HepG2 (cell line): ENCODE measurements around the gene PEPD. TPM values are rescaled to one million over a fixed set of nuclear protein-coding genes. Genes with fewer than 3 reads are reported as not detected.

Source experiments
- ATAC-seq: fragments of 200-7000 bp; cut with Tn5 transposase; 3 replicates; pipeline ENCODE4 v1.9.1; 2020; ENCODE audit warnings: mild to moderate bottlenecking, moderate library complexity
- BruUV-seq: library from RNA; stranded (reverse); fragments of 400-500 nt; replicated peaks from 2 replicates; lab custom pipeline; 2021; lab: Mats Ljungman, UMichigan
- CTCF ChIA-PET: fragments of 300-600 bp; formaldehyde crosslinking; extraction: SDS; loops from one replicate; lab custom pipeline; 2021; ENCODE audit warnings: low total read pairs, inconsistent platforms, low intra/inter-chr PET ratio; lab: Yijun Ruan, JAX
- POLR2A ChIA-PET: fragments of 350-600 bp; sonication (Branson Sonifier 250); formaldehyde crosslinking; loops from one replicate; lab custom pipeline; 2020; ENCODE audit warnings: antibody characterized with exemption, inconsistent platforms; lab: Yijun Ruan, JAX
- DNase-seq: peaks from one replicate; pipeline ENCODE4 v3.0.0-alpha.2; 2015; ENCODE audit warnings: low spot score
- FAIRE-seq: peaks from 3 replicates; lab custom pipeline; 2011; peaks lifted over from hg19 to GRCh38; lab: Jason Lieb, UNC
- H2AFZ ChIP-seq: one replicate; pipeline ENCODE4 v1.6.1; 2011; ENCODE audit warnings: low read length, inconsistent platforms
- H3K27ac ChIP-seq: fragments of 300-600 bp; 3 replicates; pipeline ENCODE4 v1.8.0; 2011; ENCODE audit warnings: mixed run types, mild to moderate bottlenecking, mixed read lengths, low read length, inconsistent platforms; ENCODE audit not compliant: insufficient read depth; ENCODE audit errors: extremely low read length
- H3K27me3 ChIP-seq, 2 experiments: fragments of 200-600 bp in 1 of 2; 2 replicates in 1 of 2; 3 replicates in 1 of 2; pipeline versions ENCODE4 v1.6.0 to v1.8.0; 2011; ENCODE audit warnings: low read length in 2 of 2, mild to moderate bottlenecking in 2 of 2, moderate library complexity in 2 of 2, inconsistent platforms in 1 of 2; ENCODE audit not compliant: insufficient read depth in 2 of 2, control insufficient read depth in 1 of 2
- H3K36me3 ChIP-seq, 2 experiments: fragments of 200-600 bp in 1 of 2; replicated peaks in 1 of 2; 2 replicates in 1 of 2; 3 replicates in 1 of 2; pipeline versions ENCODE4 v1.5.1 to v1.8.0; 2011; ENCODE audit warnings: low read length in 2 of 2, inconsistent platforms in 1 of 2; ENCODE audit not compliant: insufficient read depth in 2 of 2, control insufficient read depth in 1 of 2
- H3K4me1 ChIP-seq: 2 replicates; pipeline ENCODE4 v1.5.1; 2012; ENCODE audit warnings: low read length, inconsistent platforms; ENCODE audit not compliant: insufficient read depth
- H3K4me2 ChIP-seq: 2 replicates; pipeline ENCODE4 v1.6.0; 2011; ENCODE audit warnings: low read depth, low read length, inconsistent platforms
- H3K4me3 ChIP-seq, 3 experiments: fragments of 200-600 bp in 1 of 3; sonication (generic), shearing (Covaris generic) in 1 of 3; replicated peaks in 1 of 3; 2 replicates each; pipeline ENCODE4 v1.5.1; 2011 to 2016; ENCODE audit warnings: low read length in 3 of 3, inconsistent platforms in 2 of 3, low read depth in 2 of 3, mild to moderate bottlenecking in 2 of 3, control low read depth in 1 of 3, mixed read lengths in 1 of 3; ENCODE audit not compliant: insufficient read depth in 1 of 3
- H3K79me2 ChIP-seq: one replicate; pipeline ENCODE4 v1.6.1; 2011; ENCODE audit warnings: low read length, inconsistent platforms; ENCODE audit not compliant: insufficient read depth
- H3K9ac ChIP-seq: 2 replicates; pipeline ENCODE4 v1.6.0; 2011; ENCODE audit warnings: mild to moderate bottlenecking, low read depth, low read length, inconsistent platforms; ENCODE audit not compliant: insufficient read depth
- H3K9me3 ChIP-seq: 2 replicates; pipeline ENCODE4 v1.5.1; 2012; ENCODE audit warnings: mild to moderate bottlenecking, low read length
- H4K20me1 ChIP-seq: 2 replicates; pipeline ENCODE4 v1.6.0; 2011; ENCODE audit warnings: inconsistent platforms, mild to moderate bottlenecking, low read length, moderate library complexity; ENCODE audit not compliant: insufficient read depth
- FOSL1 ChIP-seq: sonication (generic); formaldehyde crosslinking; IDR thresholded peaks from 2 replicates; pipeline ENCODE4 v1.9.0; 2021; ENCODE audit warnings: missing genetic modification reagents, borderline replicate concordance
- RBM22 ChIP-seq: fragments of 200-400 bp; formaldehyde crosslinking; optimal IDR thresholded peaks from 2 replicates; pipeline ENCODE3; 2017; ENCODE audit warnings: mild to moderate bottlenecking, low read length, moderate library complexity
- SETDB1 ChIP-seq: sonication (generic); formaldehyde crosslinking; IDR thresholded peaks from 2 replicates; pipeline ENCODE4 v1.5.1; 2020; ENCODE audit warnings: missing genetic modification reagents, mild to moderate bottlenecking, borderline replicate concordance
- ZC3H4 ChIP-seq: sonication (generic); formaldehyde crosslinking; IDR thresholded peaks from 2 replicates; pipeline ENCODE4 v1.4.0; 2020; ENCODE audit warnings: missing genetic modification reagents, borderline replicate concordance
- ZFP41 ChIP-seq: sonication (generic); formaldehyde crosslinking; IDR thresholded peaks from 2 replicates; pipeline ENCODE4 v1.4.0; 2020; ENCODE audit warnings: mild to moderate bottlenecking, missing genetic modification reagents, borderline replicate concordance
- ZNF124 ChIP-seq: sonication (generic); formaldehyde crosslinking; IDR thresholded peaks from 2 replicates; pipeline ENCODE4 v1.4.0; 2020; ENCODE audit warnings: missing genetic modification reagents
- ZNF558 ChIP-seq: sonication (generic); formaldehyde crosslinking; IDR thresholded peaks from 2 replicates; pipeline ENCODE4 v1.9.0; 2022; ENCODE audit warnings: mild to moderate bottlenecking, missing genetic modification reagents, borderline replicate concordance
- ZNF577 ChIP-seq: sonication (generic); formaldehyde crosslinking; IDR thresholded peaks from 2 replicates; pipeline ENCODE4 v1.4.0; 2020; ENCODE audit warnings: mild to moderate bottlenecking, low read depth, missing genetic modification reagents, borderline replicate concordance
- ZNF644 ChIP-seq: IDR thresholded peaks from 2 replicates; pipeline ENCODE4 v1.6.1; 2016; ENCODE audit warnings: low read depth
- WGBS: methylation state at CpG from one replicate; pipeline ENCODE4 v1.1.6; 2017; ENCODE audit warnings: low lambda C conversion rate; 5-methylcytosine and 5-hydroxymethylcytosine counted together
- in situ Hi-C: cut with HindIII; loops from 2 replicates; pipeline ENCODE4 v1.10.0; 2017; ENCODE audit warnings: low pct_unique_long_range_greater_than_20kb; ENCODE audit not compliant: extremely low pct_ligation_motif_present
- intact Hi-C: fragments of 100-400 bp; cut with micrococcal nuclease; formaldehyde crosslinking; loops from one replicate; pipeline ENCODE4 v1.10.0; 2022; ENCODE audit not compliant: unreplicated experiment
- polyA plus RNA-seq, 8 experiments: library from polyadenylated mRNA; depleted of rRNA in 3 of 8; stranded (reverse) in 7 of 8; unstranded in 1 of 8; fragments of >200 nt; fragmentation: Illumina TruSeq in 4 of 8; extraction: Trizol in 4 of 8; gene quantifications; 2 replicates each; pipeline versions ENCODE4 v1.2.1 to v1.2.3, GENCODE V29; 2011 to 2016; ENCODE audit warnings: low read depth in 4 of 8, missing spikeins in 1 of 8, mixed read lengths in 1 of 8; ENCODE audit not compliant: insufficient read depth in 1 of 8
- total RNA-seq, 5 experiments: library from RNA; depleted of rRNA; stranded (reverse); fragments of >200 nt; fragmentation: Illumina TruSeq; extraction: Trizol; gene quantifications; 2 replicates each; pipeline ENCODE4 v1.2.3, GENCODE V29; 2016; ENCODE audit warnings: low read depth in 1 of 5
- TF ChIP-seq, protein P1 (sequence below): IDR thresholded peaks from 2 replicates; pipeline ENCODE4 v1.6.1; 2016; ENCODE audit warnings: missing biosample characterization, missing genetic modification reagents, low read depth
- TF ChIP-seq, protein P2 (sequence below): sonication (generic); formaldehyde crosslinking; IDR thresholded peaks from 2 replicates; pipeline ENCODE4 v1.5.0; 2020; ENCODE audit warnings: mild to moderate bottlenecking, missing genetic modification reagents

Gene PEPD
- total and polyA plus RNA-seq, 2 of the 13 experiments (the other 11 are each of a cell fraction or from before 2014, with no cell fraction given) = 60.7 to 75.1 TPM

DNA sequence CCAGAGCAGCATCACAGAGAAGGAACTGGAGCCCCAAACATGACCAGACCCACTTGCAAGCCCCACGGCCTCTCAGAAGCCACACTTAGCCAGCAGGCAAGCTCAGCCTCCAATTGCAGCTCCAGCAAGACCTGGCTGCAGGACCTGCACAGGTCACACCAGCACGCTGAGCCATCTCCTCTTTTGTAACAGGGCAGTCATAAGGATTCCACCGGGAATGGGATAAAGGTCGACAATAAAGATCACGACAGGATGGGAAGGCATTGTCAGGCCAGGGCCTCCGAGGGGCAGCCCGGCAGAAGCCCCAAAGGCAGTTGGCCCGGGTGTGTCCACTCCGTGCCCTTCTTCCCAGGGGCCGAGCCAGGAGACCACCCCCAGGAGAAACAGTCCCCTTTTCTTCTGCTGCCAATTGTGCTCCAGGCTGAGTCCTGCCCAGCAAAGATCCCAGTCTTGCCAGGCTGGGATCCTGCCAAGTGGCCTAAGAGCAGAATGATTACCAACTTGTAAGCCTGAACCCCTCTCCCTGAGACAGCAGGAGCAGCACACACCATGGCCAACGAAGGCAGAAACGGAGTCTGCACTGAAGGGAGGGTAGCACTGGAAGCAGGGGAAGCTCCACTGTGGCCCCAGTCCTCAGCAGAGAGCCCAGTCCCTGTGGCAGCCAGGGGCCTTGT, 12.5 kb downstream of the PEPD start:
- H3K9me3 ChIP-seq = no peaks in the 10 kb centered on the region
- peaks cover 9% of the 10 kb centered on the region for H3K79me2 ChIP-seq
- no peak overlapping the region for H3K4me3 ChIP-seq
- intact Hi-C loops (no loop called here), in situ Hi-C loops (no loop called here)
- no peak overlapping the region for H3K4me2 ChIP-seq
- H3K27me3 ChIP-seq = no peaks in the 10 kb centered on the region
- no peak overlapping the region for H3K9ac ChIP-seq
- no TSS peak for BruUV-seq
- no peaks in the 10 kb centered on the region for H3K4me1 ChIP-seq
- no peak overlapping the region for H3K27ac ChIP-seq
- 100% methylated on average over 5 of the region's 12 CpGs for WGBS
- H3K36me3 ChIP-seq = peaks cover 12 to 20% of the 10 kb centered on the region in 2 experiments; a peak in 4 of 5 replicates
- CTCF ChIA-PET = no interaction called here
- POLR2A ChIA-PET = interaction anchor here (1.1 kb wide), 1 partner anchor 11 kb away, joined by 3 read pairs; no protein-coding TSS in a partner anchor
- ATAC-seq (no peak), FAIRE-seq (no peak), DNase-seq (no peak)
- no peak overlapping the region for H2AFZ ChIP-seq
- H4K20me1 ChIP-seq = no peaks in the 10 kb centered on the region
- TF ChIP-seq RBM22 = no peak
- TF ChIP-seq ZNF124 (CRISPR knock-in tag) = no peak
- TF ChIP-seq, protein P1, sequence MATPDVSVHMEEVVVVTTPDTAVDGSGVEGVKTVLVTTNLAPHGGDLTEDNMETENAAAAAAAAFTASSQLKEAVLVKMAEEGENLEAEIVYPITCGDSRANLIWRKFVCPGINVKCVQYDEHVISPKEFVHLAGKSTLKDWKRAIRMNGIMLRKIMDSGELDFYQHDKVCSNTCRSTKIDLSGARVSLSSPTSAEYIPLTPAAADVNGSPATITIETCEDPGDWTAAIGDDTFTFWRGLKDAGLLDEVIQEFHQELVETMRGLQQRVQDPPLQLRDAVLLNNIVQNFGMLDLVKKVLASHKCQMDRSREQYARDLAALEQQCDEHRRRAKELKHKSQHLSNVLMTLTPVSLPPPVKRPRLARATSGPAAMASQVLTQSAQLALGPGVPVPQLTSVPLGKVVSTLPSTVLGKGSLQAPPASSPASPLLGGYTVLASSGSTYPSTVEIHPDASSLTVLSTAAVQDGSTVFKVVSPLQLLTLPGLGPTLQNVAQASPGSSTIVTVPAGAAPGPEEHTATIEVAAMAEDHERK (CRISPR knock-in tag) = no peak
- TF ChIP-seq ZNF558 (CRISPR knock-in tag) = no peak
- no peak for TF ChIP-seq FOSL1 (CRISPR knock-in tag)
- TF ChIP-seq ZC3H4 (CRISPR knock-in tag) = no peak
- no peak for TF ChIP-seq ZNF577 (CRISPR knock-in tag)
- TF ChIP-seq, protein P2, sequence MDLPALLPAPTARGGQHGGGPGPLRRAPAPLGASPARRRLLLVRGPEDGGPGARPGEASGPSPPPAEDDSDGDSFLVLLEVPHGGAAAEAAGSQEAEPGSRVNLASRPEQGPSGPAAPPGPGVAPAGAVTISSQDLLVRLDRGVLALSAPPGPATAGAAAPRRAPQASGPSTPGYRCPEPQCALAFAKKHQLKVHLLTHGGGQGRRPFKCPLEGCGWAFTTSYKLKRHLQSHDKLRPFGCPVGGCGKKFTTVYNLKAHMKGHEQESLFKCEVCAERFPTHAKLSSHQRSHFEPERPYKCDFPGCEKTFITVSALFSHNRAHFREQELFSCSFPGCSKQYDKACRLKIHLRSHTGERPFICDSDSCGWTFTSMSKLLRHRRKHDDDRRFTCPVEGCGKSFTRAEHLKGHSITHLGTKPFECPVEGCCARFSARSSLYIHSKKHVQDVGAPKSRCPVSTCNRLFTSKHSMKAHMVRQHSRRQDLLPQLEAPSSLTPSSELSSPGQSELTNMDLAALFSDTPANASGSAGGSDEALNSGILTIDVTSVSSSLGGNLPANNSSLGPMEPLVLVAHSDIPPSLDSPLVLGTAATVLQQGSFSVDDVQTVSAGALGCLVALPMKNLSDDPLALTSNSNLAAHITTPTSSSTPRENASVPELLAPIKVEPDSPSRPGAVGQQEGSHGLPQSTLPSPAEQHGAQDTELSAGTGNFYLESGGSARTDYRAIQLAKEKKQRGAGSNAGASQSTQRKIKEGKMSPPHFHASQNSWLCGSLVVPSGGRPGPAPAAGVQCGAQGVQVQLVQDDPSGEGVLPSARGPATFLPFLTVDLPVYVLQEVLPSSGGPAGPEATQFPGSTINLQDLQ (CRISPR knock-in tag) = no peak
- TF ChIP-seq ZNF644 (CRISPR knock-in tag) = no peak
- TF ChIP-seq ZFP41 (CRISPR knock-in tag) = no peak
- no peak for TF ChIP-seq SETDB1 (CRISPR knock-in tag)
